Parathyroid adenoma (tissue), 2 donors: Measurements from ENCODE around the gene TKT.

Experiments used
- H2AFZ ChIP-seq: fragments of 300-600 bp; sonication (generic); one replicate; pipeline ENCODE4 v1.7.0; 2017; ENCODE audit warnings: antibody characterized with exemption, mild to moderate bottlenecking
- H3K27ac ChIP-seq: fragments of 300-600 bp; sonication (generic); one replicate; pipeline ENCODE4 v1.7.0; 2017
- H3K27me3 ChIP-seq: fragments of 300-600 bp; sonication (generic); one replicate; pipeline ENCODE4 v1.7.0; 2017; ENCODE audit warnings: low read length; ENCODE audit not compliant: control insufficient read depth, insufficient read depth
- H3K36me3 ChIP-seq: fragments of 300-600 bp; sonication (generic); one replicate; pipeline ENCODE4 v1.7.0; 2017; ENCODE audit warnings: low read length; ENCODE audit not compliant: control insufficient read depth, insufficient read depth
- H3K4me1 ChIP-seq: fragments of 300-600 bp; sonication (generic); one replicate; pipeline ENCODE4 v1.7.0; 2017; ENCODE audit warnings: control low read depth
- H3K4me2 ChIP-seq: fragments of 300-600 bp; sonication (generic); one replicate; pipeline ENCODE4 v1.7.0; 2017; ENCODE audit warnings: low read length
- H3K4me3 ChIP-seq: fragments of 300-600 bp; sonication (generic); one replicate; pipeline ENCODE4 v1.7.0; 2017; ENCODE audit warnings: low read depth, low read length
- H3K79me2 ChIP-seq: fragments of 300-600 bp; sonication (generic); one replicate; pipeline ENCODE4 v1.7.0; 2017; ENCODE audit warnings: control low read depth
- H3K9ac ChIP-seq: fragments of 300-600 bp; sonication (generic); one replicate; pipeline ENCODE4 v1.7.0; 2017; ENCODE audit warnings: mild to moderate bottlenecking
- H3K9me3 ChIP-seq: fragments of 300-600 bp; sonication (generic); one replicate; pipeline ENCODE4 v1.7.0; 2017; ENCODE audit warnings: low read length; ENCODE audit not compliant: control insufficient read depth
- TF ChIP-seq, protein P1 (sequence below): fragments of 300-600 bp; sonication (generic); IDR thresholded peaks from one replicate; pipeline ENCODE4 v1.7.0; 2017; ENCODE audit warnings: antibody characterized with exemption, mild to moderate bottlenecking
- donor health status: primary hyperparathyroidism.

TKT gene

DNA sequence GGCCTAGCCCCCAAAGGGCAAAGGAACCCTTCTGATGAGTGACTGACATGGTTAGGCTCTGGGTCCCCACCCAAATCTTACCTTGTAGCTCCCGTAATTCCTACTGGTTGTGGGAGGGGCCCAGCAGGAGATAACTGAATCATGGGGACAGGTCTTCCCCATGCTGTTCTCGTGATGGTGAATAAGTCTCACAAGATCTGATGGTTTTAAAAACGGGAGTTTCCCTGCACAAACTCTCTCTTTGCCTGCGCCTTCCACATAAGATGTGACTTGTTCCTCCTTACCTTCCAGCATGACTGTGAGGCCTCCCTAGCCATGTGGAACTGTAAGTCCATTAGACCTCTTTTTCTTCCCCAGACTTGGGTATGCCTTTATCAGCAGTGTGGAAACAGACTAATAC is 16.9 kb downstream of the TKT start:
- H3K4me2 ChIP-seq = no peak overlapping the region
- no peaks in the 10 kb centered on the region for H3K9me3 ChIP-seq
- no peaks in the 10 kb centered on the region for H3K36me3 ChIP-seq
- no peak overlapping the region for H3K27ac ChIP-seq
- H2AFZ ChIP-seq = no peak overlapping the region
- no peaks in the 10 kb centered on the region for H3K4me1 ChIP-seq
- no peaks in the 10 kb centered on the region for H3K27me3 ChIP-seq
- H3K4me3 ChIP-seq = no peak overlapping the region
- TF ChIP-seq, protein P1, sequence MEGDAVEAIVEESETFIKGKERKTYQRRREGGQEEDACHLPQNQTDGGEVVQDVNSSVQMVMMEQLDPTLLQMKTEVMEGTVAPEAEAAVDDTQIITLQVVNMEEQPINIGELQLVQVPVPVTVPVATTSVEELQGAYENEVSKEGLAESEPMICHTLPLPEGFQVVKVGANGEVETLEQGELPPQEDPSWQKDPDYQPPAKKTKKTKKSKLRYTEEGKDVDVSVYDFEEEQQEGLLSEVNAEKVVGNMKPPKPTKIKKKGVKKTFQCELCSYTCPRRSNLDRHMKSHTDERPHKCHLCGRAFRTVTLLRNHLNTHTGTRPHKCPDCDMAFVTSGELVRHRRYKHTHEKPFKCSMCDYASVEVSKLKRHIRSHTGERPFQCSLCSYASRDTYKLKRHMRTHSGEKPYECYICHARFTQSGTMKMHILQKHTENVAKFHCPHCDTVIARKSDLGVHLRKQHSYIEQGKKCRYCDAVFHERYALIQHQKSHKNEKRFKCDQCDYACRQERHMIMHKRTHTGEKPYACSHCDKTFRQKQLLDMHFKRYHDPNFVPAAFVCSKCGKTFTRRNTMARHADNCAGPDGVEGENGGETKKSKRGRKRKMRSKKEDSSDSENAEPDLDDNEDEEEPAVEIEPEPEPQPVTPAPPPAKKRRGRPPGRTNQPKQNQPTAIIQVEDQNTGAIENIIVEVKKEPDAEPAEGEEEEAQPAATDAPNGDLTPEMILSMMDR = no peak
- no peak overlapping the region for H3K9ac ChIP-seq
- H3K79me2 ChIP-seq = no peaks in the 10 kb centered on the region

DNA sequence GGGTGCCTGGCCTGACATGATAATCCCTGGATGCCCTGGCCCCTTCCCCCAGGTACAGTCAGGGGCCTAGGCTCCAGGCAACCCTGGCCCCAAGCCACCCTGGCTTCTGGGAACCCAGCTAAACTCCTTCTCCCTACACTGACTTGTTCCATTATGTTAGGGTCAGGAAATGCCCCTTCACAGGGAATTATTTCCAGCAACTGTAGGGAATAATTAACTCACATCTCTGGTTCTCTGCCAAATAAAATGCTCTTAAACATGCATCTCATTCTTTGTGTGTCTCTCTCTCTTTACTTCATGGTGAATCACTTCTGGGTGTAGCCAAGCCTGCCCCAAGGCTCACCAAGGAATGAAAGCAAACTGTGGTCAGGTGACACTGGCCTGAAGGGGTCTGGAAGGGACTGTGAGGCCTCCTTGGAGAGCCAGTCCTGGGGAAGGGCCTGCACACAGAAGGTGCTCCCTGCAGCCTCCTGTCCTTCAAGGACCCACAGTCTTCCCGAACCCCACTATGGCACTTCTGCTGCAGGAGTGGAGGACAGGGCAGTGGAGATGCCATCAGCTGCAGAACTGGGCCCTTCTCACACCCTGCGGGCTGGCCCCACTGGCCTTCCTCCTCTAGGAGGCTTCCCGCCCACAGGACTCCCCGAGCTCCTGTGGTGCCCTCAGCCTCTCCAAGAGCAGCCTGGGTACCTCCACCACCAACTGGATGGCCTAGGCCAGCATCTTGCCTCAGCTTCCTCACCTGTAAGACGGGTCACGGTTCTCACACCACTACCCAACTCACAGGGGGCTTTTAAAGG is 17.6 kb downstream of the TKT start:
- no peaks in the 10 kb centered on the region for H3K27me3 ChIP-seq
- no peak overlapping the region for H3K9ac ChIP-seq
- H3K27ac ChIP-seq = no peak overlapping the region
- no peaks in the 10 kb centered on the region for H3K9me3 ChIP-seq
- no peak overlapping the region for H2AFZ ChIP-seq
- no peak overlapping the region for H3K4me3 ChIP-seq
- no peaks in the 10 kb centered on the region for H3K4me1 ChIP-seq
- no peak overlapping the region for H3K4me2 ChIP-seq
- no peaks in the 10 kb centered on the region for H3K36me3 ChIP-seq
- TF ChIP-seq, protein P1 = no peak
- H3K79me2 ChIP-seq = no peaks in the 10 kb centered on the region

- Histone ChIP-seq H3K4me1 (no peaks in the 10 kb centered on the region), H3K9me3 (no peaks in the 10 kb centered on the region), H3K36me3 (no peaks in the 10 kb centered on the region), H3K9ac (no peak overlapping the region), H2AFZ (no peak overlapping the region), H3K27me3 (no peaks in the 10 kb centered on the region), H3K4me2 (no peak overlapping the region), H3K4me3 (no peak overlapping the region), H3K27ac (no peak overlapping the region), H3K79me2 (no peaks in the 10 kb centered on the region)
- TF ChIP-seq, protein P1 = no peak
Observed at GRCh38 chr3:53236112-53236841, 19.5 kb downstream of the TKT start.

GRCh38 chr3:53235545-53235944 is 20.3 kb downstream of the TKT start:
- no peak overlapping the region for H3K4me3 ChIP-seq
- H3K9me3 ChIP-seq = no peaks in the 10 kb centered on the region
- TF ChIP-seq, protein P1 = no peak
- no peaks in the 10 kb centered on the region for H3K4me1 ChIP-seq
- no peak overlapping the region for H3K4me2 ChIP-seq
- no peaks in the 10 kb centered on the region for H3K27me3 ChIP-seq
- H3K36me3 ChIP-seq = no peaks in the 10 kb centered on the region
- no peak overlapping the region for H3K27ac ChIP-seq
- no peak overlapping the region for H2AFZ ChIP-seq
- H3K79me2 ChIP-seq = no peaks in the 10 kb centered on the region
- no peak overlapping the region for H3K9ac ChIP-seq
